D721Med (cell line): ENCODE results near the gene RHOV.

Experiments used
- DNase-seq: peaks from one replicate; pipeline ENCODE4 v3.0.0; 2011; ENCODE audit warnings: low spot score; ENCODE audit not compliant: insufficient read length
- FAIRE-seq: peaks from 2 replicates; lab custom pipeline; 2011; peaks lifted over from hg19 to GRCh38; lab: Jason Lieb, UNC
- TF ChIP-seq, protein P1 (sequence below): IDR thresholded peaks from 2 replicates; pipeline ENCODE4 v1.5.1; 2012; ENCODE audit warnings: mild to moderate bottlenecking, control low read depth; ENCODE audit not compliant: insufficient read depth; ENCODE audit errors: missing control alignments

The RHOV gene

DNA sequence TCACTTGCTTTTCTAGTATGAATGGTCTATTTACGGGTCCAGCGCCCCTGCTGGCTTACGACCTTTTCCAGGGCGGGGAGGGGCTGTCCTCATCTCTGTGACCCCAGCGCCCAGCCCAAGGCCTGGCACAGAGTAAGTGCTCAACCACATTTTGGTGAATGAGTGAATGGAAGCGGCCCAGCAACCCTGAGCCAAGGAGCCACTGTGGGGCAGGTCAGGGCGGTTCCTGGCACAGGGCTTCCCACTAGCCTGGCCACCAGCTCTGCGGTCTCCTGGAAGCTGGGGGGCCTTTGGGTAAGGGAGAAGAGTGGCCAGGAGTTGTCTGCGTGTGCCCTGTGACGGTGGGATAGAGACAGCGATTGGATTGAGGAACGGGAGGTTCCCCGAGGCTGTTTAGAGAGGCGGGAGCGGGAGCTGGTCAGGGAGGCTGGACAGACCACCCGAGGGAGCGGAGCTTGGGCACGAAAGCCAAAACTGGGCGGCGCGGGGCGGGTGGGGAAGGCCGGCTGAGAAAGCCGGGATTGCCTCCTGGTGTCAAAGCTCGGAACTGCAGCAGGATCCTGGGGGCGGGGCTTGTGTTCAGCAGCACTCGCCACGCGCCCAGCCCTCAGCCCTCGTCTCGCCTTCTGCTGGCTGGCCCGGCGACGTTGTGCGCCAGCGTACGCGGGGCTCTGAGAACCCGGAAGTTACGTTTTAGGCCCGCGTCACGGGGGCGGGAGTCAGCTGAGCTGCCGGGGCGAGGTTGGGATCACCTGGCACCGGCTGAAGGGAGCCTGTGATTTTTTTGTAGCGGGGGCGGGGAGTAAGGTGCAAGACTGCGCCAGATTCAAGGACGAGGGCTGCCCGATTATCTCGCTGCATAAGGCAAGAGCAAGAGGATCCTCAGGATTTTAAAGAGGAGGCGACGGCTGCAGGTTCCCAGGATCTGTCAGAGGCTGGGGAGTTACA is 20.0 kb upstream of the RHOV start, which contains the start of gene VPS18:
Gene VPS18, plus strand, starts transcription at position 718 of the 948 bp plus-strand sequence. CDS start 319 bp downstream, outside the sequence.
- TF ChIP-seq, protein P1, sequence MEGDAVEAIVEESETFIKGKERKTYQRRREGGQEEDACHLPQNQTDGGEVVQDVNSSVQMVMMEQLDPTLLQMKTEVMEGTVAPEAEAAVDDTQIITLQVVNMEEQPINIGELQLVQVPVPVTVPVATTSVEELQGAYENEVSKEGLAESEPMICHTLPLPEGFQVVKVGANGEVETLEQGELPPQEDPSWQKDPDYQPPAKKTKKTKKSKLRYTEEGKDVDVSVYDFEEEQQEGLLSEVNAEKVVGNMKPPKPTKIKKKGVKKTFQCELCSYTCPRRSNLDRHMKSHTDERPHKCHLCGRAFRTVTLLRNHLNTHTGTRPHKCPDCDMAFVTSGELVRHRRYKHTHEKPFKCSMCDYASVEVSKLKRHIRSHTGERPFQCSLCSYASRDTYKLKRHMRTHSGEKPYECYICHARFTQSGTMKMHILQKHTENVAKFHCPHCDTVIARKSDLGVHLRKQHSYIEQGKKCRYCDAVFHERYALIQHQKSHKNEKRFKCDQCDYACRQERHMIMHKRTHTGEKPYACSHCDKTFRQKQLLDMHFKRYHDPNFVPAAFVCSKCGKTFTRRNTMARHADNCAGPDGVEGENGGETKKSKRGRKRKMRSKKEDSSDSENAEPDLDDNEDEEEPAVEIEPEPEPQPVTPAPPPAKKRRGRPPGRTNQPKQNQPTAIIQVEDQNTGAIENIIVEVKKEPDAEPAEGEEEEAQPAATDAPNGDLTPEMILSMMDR = peak; percentile 66
- peak; percentile 78 for DNase-seq
- no peak for FAIRE-seq

DNA sequence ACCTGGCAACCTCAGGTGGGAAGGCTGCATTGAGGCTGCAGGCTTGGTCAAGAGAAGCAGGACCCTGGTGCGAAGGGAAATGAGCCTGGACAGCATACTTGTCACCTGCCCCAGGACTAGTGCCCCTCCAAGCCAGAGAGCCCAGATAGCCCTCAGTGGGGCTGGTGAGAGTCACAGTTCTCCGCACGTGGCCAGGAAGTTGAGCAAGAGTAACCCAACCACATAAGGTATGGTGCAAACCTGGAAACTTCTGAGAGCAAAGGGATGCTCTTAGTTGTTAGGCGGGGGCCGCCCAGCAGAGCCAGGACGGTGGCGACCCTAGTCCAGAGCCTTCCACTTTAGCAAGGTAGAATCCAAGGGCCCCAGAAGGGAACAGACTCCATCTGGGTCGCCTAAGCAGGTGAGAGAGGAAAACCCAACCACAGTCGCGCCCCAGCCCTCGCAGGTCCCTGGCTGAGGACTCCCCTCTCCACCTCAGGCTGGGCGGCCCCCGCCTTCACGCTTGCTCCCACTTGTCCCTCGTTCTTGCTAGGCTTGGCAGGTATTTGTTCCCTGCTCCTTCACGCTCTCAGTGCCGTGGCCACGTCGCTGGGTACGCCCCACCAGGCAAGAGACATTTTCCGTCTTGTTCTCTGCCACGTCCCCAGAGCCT is 19.1 kb upstream of the RHOV start:
- FAIRE-seq (no peak), DNase-seq (no peak)
- TF ChIP-seq, protein P1 = no peak

DNA sequence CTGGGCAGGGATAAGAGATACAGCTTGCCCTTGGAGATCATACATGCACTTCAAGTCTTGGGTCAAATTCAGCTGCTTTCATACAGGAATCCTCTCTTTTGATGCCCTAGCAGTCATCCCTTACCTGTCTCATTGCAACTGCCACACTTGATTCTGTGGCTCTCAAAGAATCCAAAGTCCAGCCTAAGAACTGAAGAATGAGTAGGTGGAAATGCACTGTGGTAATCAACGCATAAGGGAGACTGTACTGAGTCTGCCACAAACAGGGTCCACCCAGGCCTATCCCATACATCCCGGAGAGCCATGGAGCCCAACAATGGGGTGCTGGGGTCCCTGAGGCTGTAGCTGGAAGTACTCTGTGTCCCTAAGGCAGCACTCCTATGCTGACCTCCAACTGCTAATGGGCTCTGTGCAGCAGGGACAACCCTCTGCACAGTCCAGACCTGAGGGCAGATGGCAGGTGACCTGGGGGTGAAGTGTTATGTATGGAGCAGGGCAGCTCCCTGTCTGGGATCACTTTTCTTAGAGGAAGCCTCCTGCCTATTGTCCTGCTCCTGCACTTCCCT is 18.5 kb upstream of the RHOV start:
- FAIRE-seq (no peak), DNase-seq (no peak)
- TF ChIP-seq, protein P1 = no peak

DNA sequence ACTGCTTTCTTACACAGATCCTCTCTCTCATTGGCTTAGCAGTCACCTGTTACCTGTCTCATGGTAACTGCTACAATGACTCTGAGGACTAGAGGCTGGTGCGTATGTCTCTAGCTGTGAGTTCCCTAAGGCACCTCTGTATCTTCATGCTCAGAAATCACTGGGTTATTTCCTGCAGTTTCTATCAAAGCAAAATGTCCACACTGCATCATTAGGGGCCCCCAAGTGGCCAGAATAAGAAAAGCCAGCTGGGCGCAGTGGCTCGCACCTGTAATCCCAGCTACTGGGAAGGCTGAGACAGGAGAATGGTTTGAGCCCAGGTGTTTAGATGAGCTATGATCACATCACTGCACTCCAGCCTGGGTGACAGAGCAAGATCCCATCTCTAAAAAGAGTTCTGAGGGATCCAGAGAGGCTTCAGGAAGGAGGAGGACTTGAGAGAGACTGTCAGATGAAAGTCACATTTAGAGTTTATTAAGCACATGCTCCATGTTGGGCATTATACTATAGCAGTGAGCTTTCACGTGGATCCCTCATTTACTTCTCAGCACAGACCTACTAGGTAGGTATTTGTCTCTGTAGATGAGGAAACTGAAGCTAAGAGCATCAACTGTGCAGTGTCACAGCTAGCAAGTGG is 17.9 kb upstream of the RHOV start:
- TF ChIP-seq, protein P1 = peak; percentile 55
- FAIRE-seq = no peak
- no peak for DNase-seq

DNA sequence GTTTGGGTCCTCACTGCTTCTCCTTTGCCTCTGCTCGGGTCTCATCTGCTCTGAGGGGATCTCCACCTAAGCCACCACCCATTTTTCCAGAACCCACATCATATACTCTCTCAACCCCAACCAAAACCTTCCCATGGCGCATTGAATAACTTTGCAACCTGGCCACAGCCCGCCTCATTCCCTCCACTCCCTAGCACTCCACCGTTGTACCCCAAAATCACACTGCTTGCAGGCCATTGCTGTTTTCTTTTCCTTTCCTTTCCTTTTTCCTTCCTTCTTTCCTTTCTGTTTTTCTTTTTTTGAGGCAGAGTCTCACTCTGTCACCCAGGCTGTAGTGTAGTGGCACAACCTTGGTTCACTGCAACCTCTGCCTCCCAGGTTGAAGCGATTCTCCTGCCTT is 17.1 kb upstream of the RHOV start:
- DNase-seq = no peak
- FAIRE-seq = no peak
- TF ChIP-seq, protein P1 = no peak

DNA sequence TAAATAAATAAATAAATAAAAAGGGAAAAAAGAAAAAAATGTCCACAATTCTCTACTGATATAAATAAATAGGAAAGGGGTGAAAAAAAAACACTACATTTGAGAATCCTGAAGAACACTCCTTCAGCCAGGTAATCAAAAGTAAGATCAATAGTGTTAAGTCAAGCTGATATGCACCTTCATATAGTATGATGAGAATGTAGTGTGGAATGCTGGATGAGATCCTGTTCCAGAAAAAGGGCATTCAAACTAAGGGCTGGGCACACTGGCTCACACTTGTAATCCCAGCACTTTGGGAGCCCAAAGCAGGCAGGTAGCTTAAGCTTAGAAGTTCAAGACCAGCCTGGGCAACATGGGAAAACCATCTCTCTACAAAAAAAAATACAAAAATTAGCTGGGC is 15.1 kb upstream of the RHOV start:
- TF ChIP-seq, protein P1 = no peak
- no peak for DNase-seq
- FAIRE-seq = no peak
